OCI-LY7 (cell line): ENCODE measurements around the gene SMIM45.

ENCODE experiments used
- BruUV-seq: library from RNA; stranded (reverse); fragments of 400-500 nt; replicated peaks from 2 replicates; lab custom pipeline; 2021; lab: Mats Ljungman, UMichigan
- CTCF ChIA-PET: fragments of 300-600 bp; sonication (Branson Sonifier 250); formaldehyde crosslinking; loops from one replicate; lab custom pipeline; 2022; ENCODE audit warnings: antibody characterized with exemption; ENCODE audit not compliant: unreplicated experiment; lab: Charles Lee
- POLR2A ChIA-PET: fragments of 300-600 bp; sonication (Branson Sonifier 250); formaldehyde crosslinking; loops from one replicate; lab custom pipeline; 2022; ENCODE audit warnings: antibody characterized with exemption; lab: Charles Lee
- DNase-seq: peaks from one replicate; pipeline ENCODE4 v3.0.0-alpha.2; 2015; ENCODE audit warnings: low spot score
- H2AFZ ChIP-seq: fragments of 200-600 bp; sonication (generic), shearing (Covaris generic); 2 replicates; pipeline ENCODE4 v1.6.1; 2014; ENCODE audit warnings: mild to moderate bottlenecking, antibody characterized with exemption, low read length, moderate library complexity
- H3K27ac ChIP-seq: fragments of 200-600 bp; sonication (generic); 2 replicates; pipeline ENCODE4 v1.5.1; 2014; ENCODE audit warnings: mixed run types, low read depth, mild to moderate bottlenecking, moderate library complexity, low read length, inconsistent platforms; ENCODE audit not compliant: poor library complexity, severe bottlenecking
- H3K36me3 ChIP-seq: fragments of 200-600 bp; sonication (generic); 2 replicates; pipeline ENCODE4 v1.6.1; 2014; ENCODE audit warnings: mild to moderate bottlenecking, antibody characterized with exemption, low read length, moderate library complexity, mixed read lengths; ENCODE audit not compliant: insufficient read depth
- H3K4me1 ChIP-seq: fragments of 200-600 bp; sonication (generic); 2 replicates; pipeline ENCODE4 v1.5.1; 2014; ENCODE audit warnings: mild to moderate bottlenecking, low read length; ENCODE audit not compliant: insufficient read depth, poor library complexity, severe bottlenecking
- H3K4me2 ChIP-seq: fragments of 200-600 bp; sonication (generic); 2 replicates; pipeline ENCODE4 v1.6.1; 2014; ENCODE audit warnings: mild to moderate bottlenecking, low read length
- H3K4me3 ChIP-seq: fragments of 200-600 bp; sonication (generic); 2 replicates; pipeline ENCODE4 v1.5.1; 2014; ENCODE audit warnings: mild to moderate bottlenecking, low read depth, low read length; ENCODE audit not compliant: poor library complexity, severe bottlenecking
- H3K79me2 ChIP-seq: fragments of 200-600 bp; sonication (generic); 2 replicates; pipeline ENCODE4 v1.6.1; 2016; ENCODE audit warnings: low read depth, mild to moderate bottlenecking, low read length, moderate library complexity, mixed read lengths; ENCODE audit not compliant: insufficient read depth
- H3K9me2 ChIP-seq: fragments of 200-600 bp; sonication (generic); 2 replicates; pipeline ENCODE4 v1.6.1; 2016; ENCODE audit warnings: mild to moderate bottlenecking, low read length, mixed read lengths; ENCODE audit not compliant: insufficient read depth
- H3K9me3 ChIP-seq: fragments of 200-600 bp; sonication (generic); 2 replicates; pipeline ENCODE4 v1.6.1; 2014; ENCODE audit warnings: mild to moderate bottlenecking, mixed run types, low read length, mixed read lengths
- H4K20me1 ChIP-seq: fragments of 200-600 bp; sonication (generic); 2 replicates; pipeline ENCODE4 v1.6.1; 2014; ENCODE audit warnings: mild to moderate bottlenecking, antibody characterized with exemption, low read length, moderate library complexity, mixed read lengths; ENCODE audit not compliant: insufficient read depth
- CTCF ChIP-seq: fragments of 200-600 bp; sonication (generic); conservative IDR thresholded peaks from 2 replicates; pipeline ENCODE4 v1.5.1; 2014; ENCODE audit warnings: mild to moderate bottlenecking, antibody characterized with exemption, low read length, moderate library complexity, mixed read lengths
- EZH2phosphoT487 ChIP-seq: fragments of 200-600 bp; sonication (generic); IDR thresholded peaks from 2 replicates; pipeline ENCODE4 v1.6.1; 2018; ENCODE audit warnings: low read depth, borderline replicate concordance, mild to moderate bottlenecking, mixed run types, antibody characterized with exemption, low read length, moderate library complexity, mixed read lengths
- intact Hi-C: fragments of 100-400 bp; cut with micrococcal nuclease; formaldehyde crosslinking; loops from one replicate; pipeline ENCODE4 v1.10.0; 2022; ENCODE audit not compliant: unreplicated experiment

Gene SMIM45

GRCh38 chr22:41979423-41980250, 27.7 kb downstream of the SMIM45 start:
- POLR2A ChIA-PET: interaction anchor here (0.7 kb wide), 1 partner anchor 79 kb away, joined by 10 read pairs; no protein-coding TSS in a partner anchor
- intact Hi-C loops: loop anchor here (10.0 kb wide), 1 partner anchor 75 kb away; no protein-coding TSS in a partner anchor
- BruUV-seq: no TSS peak

DNA sequence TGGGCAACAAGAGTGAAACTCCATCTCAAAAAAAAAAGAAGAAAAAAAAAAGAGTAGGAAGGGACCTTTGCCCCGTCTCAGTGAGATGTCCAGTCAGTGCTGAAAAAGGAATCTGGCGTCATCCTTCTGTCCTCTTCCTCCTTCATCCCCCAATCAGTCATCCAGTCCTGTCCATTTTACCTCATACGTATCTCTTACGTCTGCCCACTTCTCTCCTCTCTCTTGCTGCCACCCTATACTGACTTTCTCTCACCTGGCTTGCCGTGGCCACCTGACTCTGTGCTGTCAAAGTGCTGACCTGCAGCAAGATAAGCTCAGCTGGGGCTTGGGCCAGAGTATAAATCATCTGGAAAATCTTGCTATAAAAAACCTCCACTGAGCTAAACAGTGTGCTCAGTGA, 30.9 kb downstream of the SMIM45 start:
- intact Hi-C loops: no loop called here
- Histone ChIP-seq H3K4me2 (no peak overlapping the region), H3K79me2 (no peaks in the 10 kb centered on the region), H3K27ac (no peak overlapping the region), H3K36me3 (no peaks in the 10 kb centered on the region), H3K9me3 (no peaks in the 10 kb centered on the region), H4K20me1 (no peaks in the 10 kb centered on the region), H3K4me3 (no peak overlapping the region), H3K4me1 (no peaks in the 10 kb centered on the region), H2AFZ (no peak overlapping the region), H3K9me2 (no peaks in the 10 kb centered on the region)
- TF ChIP-seq EZH2phosphoT487 (no peak), CTCF (no peak)
- POLR2A ChIA-PET: interaction anchor here (0.7 to 1.5 kb wide), 2 partner anchors 14 to 1421 kb away, joined by 3 read pairs; no protein-coding TSS in a partner anchor
- BruUV-seq: no TSS peak
- CTCF ChIA-PET: no interaction called here
- no peak for DNase-seq

More at GRCh38 chr22:41979423-41980250, 27.7 kb downstream of the SMIM45 start:
- Histone ChIP-seq H3K27ac (no peak overlapping the region), H3K9me2 (no peaks in the 10 kb centered on the region), H3K4me2 (no peak overlapping the region), H2AFZ (no peak overlapping the region), H3K9me3 (no peaks in the 10 kb centered on the region), H3K79me2 (no peaks in the 10 kb centered on the region), H3K4me1 (no peaks in the 10 kb centered on the region), H3K36me3 (no peaks in the 10 kb centered on the region), H4K20me1 (no peaks in the 10 kb centered on the region), H3K4me3 (no peak overlapping the region)
- TF ChIP-seq CTCF: no peak
- no peak for TF ChIP-seq EZH2phosphoT487
- no peak for DNase-seq
- CTCF ChIA-PET: no interaction called here
